ENCODE results near the gene CUL4A.

- TF ChIP-seq POLR2A (IDR thresholded peaks at IDR 0.05; ENCODE audit: low read length) (no peak), GATA1 (IDR thresholded peaks at IDR 0.05; ENCODE audit: low read depth, low read length) (no peak)
Observed at GRCh38 chr13:113162783-113163685, 46.4 kb upstream of the CUL4A start.

Data from erythroblast (primary cell).